DMS153 treated with DMSO at 0.1 percent for 48 hours (cell line): ENCODE results near the gene PAPOLB.

Experiments used
- DNase-seq: peaks from one replicate; lab custom pipeline; 2025; ENCODE audit not compliant: unreplicated experiment; lab: John Stamatoyannopoulos, UW

The PAPOLB gene

GRCh38 chr7:4878336-4879335, 16.8 kb upstream of the PAPOLB start:
- DNase-seq = no peak

GRCh38 chr7:4876586-4876985, 14.8 kb upstream of the PAPOLB start:
- DNase-seq = no peak

GRCh38 chr7:4875391-4875790, 13.6 kb upstream of the PAPOLB start:
- no peak for DNase-seq

DNA sequence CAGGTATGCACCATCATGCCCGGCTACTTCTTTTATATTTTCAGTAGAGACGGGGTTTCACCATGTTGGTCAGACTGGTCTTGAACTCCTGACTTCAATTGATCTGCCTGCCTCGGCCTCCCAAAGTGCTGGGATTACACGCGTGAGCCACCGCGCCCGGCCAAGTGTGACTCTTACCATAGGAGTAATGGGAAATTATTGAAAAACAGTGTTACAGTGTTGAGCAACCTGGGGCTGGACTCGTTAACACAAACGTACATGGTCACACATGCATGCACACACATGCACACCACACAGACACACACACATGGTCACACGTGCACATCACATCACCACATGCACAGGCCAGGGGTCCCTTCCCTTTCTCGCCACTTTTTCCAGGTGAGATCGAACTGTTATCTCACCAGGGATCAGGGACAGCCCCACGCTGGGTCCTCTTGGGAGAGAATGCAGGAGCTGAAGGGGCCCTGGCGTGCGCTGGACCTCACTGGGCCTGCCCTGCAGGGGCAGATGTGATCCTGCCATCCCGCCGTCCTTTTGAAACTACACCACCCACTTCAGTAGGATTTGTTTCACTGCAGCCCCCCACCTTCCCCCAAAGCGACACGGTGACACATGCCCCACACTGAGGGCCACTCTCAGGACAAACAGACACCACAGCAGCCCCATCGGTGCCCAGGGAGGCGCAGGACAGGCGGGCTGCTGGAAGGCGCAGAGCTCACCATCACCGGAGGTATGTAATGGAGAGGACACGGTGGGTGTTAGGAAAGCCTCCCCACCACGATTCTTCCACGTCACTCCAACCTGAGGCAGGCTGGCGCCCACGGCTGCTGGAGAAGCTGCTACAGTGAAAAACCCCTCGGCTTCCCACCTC, 11.5 kb upstream of the PAPOLB start:
- DNase-seq = no peak

- DNase-seq = no peak
Measured at GRCh38 chr7:4871930-4872675, 10.3 kb upstream of the PAPOLB start.

DNA sequence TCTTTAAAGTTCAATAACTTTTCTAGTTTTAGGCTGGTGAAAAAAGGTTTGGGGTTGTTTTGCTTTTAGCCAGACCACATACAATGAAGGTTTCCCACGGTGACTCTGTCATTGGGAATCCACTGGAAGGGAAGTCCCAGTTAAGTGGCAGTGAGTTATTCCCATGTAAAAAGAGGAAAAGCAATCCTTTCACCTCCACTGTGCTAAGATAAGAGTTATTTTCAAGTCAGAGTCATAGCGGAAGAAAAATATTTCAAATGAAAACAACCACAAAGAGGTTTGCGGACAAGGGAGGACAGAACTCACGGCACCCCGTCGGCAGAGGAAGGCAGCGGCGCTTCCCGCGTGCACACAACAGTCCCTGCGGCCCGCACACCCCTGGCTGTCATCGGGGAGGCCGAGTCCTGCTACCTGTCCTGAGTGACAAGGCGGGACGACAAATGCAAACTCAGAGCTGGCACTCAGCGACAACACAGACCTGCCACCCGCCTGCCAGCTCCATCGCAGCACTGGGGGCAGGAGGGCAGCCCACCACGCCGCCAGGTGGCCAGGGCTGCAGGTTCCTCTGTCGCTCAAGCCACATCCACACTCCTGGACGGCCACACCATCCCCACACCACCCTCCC, 9.3 kb upstream of the PAPOLB start:
- no peak for DNase-seq

DNA sequence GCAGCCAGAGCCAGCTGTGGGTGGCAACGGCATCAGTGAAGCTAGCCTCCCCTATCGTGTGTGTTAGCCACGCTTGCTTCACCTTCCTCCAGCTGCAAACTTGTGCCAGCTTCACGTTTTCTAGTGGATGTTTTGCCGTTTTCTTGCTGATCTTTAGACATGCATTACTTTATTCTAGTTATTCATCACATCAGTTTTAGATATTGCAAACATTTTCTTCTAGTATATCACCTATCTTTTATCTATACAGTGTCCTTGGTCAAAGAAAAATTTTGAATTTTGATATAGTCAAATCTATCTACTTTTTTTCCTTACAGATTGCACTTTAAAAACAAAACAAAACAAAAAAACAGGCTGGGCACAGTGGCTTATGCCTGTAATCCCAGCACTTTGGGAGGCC, 6.7 kb upstream of the PAPOLB start:
- no peak for DNase-seq

DNA sequence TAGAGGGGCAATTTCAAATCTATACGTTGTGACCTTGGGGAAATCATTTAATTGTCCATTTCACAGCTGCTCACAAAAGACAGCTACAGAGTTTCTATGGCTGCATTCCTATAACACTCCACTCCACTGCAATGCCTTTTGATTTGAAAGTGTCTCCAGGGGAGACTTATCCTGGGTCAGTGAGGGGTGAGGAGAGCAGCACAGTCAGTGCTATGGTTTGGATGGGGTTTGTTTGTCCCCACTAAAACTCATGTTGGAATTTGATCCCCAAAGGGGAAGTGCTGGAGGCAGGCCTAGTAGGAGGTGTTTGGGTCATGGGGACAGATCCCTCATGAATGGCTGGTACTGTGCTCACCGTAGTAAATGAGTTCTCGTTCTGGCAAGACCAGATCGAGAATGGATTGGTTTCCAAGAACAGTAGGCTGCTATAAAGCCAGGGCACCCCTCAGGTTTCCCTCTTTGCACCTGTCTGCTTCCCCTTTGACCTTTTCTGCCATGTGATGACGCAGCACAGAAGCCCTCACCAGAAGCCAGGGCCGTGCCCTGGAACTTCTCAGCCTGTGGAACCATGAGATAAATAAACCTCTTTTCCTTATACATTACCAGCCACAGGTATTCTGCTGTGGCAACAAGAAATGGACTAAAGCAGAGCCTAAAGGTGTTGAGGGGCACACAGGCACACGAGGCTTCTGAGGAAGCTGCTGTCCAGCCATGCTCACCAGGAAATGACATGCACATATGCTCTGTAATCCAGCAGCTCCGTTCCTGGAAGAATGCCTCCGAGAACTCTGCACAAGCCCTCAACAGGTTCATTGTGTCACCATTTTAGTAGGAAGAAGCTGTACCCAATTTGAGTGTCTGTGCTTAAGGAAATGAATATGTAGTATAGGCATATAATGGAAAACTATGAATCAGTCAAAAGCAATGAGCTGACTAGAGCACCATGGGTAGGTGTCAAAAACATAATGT, 5.0 kb upstream of the PAPOLB start:
- DNase-seq = no peak

- no peak for DNase-seq
Measured at GRCh38 chr7:4862156-4862555, 326 bp upstream of the PAPOLB start.

DNA sequence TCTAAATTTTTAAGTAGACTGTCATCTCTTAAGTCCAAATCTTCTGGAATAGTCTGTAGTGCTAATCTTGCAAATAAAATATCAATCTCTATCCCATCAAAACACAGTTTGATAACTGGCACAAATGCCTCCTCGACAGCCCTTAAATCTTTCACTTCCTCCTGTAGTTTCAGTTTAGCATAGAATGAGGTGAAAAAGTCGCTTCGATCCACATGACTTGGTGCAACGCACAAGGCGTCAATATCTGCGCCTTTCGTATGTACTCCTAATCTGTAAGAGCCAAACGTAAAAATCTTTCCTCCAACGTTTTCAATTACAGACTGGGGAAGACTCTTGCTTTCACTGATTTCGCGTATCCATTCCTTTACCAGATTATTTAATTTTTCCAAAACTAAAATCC, 603 bp downstream of the PAPOLB start:
- no peak for DNase-seq

DNA sequence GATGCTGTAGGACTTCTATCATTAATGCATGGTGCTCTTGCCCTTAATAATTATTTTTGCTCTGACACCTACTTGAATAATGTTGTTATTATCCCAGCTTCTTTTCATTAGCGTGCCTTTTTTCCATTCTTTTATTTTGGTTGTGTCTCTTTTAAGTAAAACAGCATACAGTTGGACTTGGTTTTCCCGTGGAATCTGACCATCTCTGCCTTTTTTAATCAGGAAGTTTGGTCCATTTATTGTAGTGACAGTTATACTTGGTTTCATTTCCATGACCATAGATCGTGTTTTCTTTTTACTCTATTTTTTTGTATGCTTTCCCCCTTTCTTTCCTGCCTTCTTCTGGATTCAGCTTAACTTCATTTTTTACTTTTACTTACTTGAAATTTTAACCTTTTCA, 4.6 kb downstream of the PAPOLB start:
- no peak for DNase-seq

DNA sequence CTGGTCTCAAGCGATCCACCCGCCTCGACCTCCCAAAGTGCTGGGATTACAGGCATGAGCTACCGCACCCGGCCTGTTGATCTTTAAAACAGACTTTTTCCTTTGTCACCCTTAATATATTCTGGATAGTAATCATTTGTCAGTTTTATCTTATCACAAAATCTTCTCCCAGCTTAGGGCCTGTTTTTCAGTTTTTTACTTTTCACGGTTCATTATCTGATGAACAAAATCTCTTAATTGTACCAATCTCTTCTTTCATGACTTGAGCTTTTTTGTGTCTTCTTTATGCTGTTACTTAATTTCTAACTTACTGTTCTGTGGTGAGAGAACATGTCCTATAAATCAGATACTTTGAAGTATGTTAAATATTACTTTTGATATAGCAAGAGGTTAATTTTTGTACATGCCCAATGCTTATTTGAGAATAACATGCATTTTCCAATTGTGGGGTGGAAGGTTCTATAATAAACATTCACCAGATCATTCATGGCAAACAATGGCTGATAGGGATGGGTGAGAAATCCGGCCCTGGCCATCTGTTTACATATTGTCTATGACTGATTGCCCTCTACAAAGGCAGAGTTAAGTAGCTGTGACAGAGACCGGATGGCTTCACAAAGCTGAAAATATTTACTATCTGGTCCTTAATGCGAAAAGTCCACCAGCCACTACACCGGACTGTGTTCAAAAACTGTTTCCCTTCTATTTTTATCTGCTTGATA, 5.3 kb downstream of the PAPOLB start:
- DNase-seq = no peak

GRCh38 chr7:4854916-4855315, 6.9 kb downstream of the PAPOLB start:
- DNase-seq = no peak

GRCh38 chr7:4851459-4852422, 10.1 kb downstream of the PAPOLB start:
- no peak for DNase-seq

GRCh38 chr7:4850262-4850795, 11.5 kb downstream of the PAPOLB start:
- no peak for DNase-seq

GRCh38 chr7:4849390-4849789, 12.4 kb downstream of the PAPOLB start:
- DNase-seq = no peak

- no peak for DNase-seq
Measured at GRCh38 chr7:4845740-4846142, 16.1 kb downstream of the PAPOLB start.
